HG03469 (cell line): ENCODE measurements around the gene STUM.
A peak's percentile ranks its signal among the peaks of the same experiment; 100 is the strongest.

Source experiments
- ATAC-seq: cut with Tn5 transposase; IDR thresholded peaks from one replicate; pipeline ENCODE4 v1.9.1; 2021; ENCODE audit warnings: mild to moderate bottlenecking, moderate library complexity, moderate number of reproducible peaks; ENCODE audit not compliant: unreplicated experiment

STUM gene

DNA sequence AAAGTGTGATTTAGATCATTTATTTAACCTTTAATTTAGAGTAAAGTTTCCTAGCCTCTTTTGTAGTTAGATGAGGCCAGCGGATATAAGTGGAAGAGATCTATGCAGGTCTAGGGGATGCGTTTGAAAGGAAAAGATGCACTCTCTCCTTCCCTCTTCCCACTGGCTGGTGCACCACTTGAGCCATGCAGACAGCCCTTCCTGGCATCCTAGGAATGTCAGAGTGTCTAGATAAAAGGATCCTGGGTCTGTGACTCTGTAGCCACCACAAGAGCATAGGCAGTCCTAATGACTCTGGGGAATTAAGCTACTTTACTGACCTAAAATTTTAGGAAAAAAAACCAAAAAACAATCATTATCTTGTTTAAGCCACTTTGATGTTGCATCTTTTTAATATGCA, 16.0 kb upstream of the STUM start:
- ATAC-seq, result no peak

- ATAC-seq, result no peak
Measured at GRCh38 chr1:226533220-226533619, 15.3 kb upstream of the STUM start.

GRCh38 chr1:226534098-226534497, 14.5 kb upstream of the STUM start:
- ATAC-seq, result no peak

GRCh38 chr1:226534645-226535044, 13.9 kb upstream of the STUM start:
- ATAC-seq, result no peak

DNA sequence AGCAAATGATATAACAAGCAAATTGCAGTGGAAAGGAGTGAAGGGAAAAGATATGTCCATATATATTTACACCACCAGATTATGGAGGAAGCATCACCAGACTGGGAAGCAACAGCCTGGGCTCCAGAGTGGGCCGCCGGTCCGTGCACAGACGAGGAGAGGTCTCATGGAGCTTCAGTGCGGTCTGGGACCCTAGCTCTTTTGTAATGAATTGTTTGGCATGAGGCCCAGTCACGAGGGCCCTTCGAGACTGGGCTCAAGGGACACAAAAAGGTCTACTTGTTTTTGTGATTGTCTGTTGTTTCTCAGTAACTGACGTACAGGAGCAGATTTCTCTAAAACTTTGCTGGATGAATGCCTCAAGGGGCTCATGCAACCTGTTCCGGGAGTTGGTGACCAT, 12.9 kb upstream of the STUM start:
- no peak for ATAC-seq

DNA sequence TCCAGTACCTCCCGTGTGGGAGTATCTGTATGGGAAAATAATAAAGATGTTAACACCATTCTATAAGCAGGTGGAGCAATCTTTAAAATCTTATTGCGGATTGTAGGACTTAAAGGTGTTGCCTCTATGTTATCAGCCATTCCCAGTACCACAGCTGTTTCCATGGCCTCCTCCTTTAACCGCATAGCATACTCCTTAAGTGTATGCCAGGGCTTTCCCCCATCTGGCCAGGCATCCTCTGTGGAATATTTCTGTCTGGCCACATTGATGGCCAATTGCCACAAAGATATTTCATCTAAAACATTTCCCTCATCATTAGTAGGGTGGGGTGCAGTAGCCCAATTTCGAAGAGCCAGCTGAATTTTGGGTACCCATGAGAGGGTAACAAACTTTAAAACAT, 7.3 kb upstream of the STUM start:
- ATAC-seq, result no peak

GRCh38 chr1:226541631-226542622, 6.6 kb upstream of the STUM start:
- ATAC-seq, result no peak

DNA sequence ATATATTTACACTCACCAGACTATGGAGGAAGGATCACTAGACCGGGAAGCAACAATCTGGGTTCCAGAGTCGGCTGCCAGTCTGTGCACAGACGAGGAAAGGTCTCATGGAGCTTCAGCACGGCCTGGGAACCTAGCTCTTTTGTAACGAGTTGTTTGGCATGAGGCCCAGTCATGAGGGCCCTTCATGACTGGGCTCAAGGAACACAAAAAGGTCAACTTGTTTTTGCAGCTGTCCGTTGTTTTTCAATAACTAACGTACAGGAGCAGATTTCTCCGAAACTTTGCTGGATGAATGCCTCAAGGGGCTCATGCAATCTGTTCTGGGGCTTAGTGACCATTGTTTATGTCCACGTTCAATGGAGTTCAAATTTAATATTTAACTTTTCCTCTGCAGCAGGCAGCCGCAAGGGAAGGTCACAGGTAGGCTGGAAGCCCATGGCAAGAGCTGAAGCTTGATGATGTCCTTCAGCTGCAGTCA, 5.9 kb upstream of the STUM start:
- ATAC-seq, result no peak

- ATAC-seq, result no peak
Measured at GRCh38 chr1:226545836-226546596, 2.5 kb upstream of the STUM start.

DNA sequence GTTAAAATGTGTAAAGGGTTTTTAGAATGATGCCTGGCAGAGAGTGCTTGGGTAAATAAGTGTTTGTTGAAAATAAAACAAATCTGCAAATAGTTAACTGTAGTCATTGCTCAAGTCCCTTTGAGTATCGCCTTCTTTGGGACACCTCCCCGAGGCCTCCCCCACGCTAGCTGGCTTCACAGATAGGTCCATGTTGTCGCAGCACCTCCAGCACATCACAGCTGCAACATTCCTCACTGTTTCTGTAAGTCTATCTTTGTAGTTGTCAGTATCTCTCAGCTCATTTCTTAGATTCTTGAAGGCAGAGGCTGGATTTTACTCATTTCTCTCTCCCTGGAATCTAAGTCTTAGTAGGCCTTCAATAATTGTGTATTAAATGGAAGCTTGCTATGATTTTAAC, 1.6 kb upstream of the STUM start:
- no peak for ATAC-seq

- ATAC-seq, result no peak
Measured at GRCh38 chr1:226547754-226548191, 791 bp upstream of the STUM start.

DNA sequence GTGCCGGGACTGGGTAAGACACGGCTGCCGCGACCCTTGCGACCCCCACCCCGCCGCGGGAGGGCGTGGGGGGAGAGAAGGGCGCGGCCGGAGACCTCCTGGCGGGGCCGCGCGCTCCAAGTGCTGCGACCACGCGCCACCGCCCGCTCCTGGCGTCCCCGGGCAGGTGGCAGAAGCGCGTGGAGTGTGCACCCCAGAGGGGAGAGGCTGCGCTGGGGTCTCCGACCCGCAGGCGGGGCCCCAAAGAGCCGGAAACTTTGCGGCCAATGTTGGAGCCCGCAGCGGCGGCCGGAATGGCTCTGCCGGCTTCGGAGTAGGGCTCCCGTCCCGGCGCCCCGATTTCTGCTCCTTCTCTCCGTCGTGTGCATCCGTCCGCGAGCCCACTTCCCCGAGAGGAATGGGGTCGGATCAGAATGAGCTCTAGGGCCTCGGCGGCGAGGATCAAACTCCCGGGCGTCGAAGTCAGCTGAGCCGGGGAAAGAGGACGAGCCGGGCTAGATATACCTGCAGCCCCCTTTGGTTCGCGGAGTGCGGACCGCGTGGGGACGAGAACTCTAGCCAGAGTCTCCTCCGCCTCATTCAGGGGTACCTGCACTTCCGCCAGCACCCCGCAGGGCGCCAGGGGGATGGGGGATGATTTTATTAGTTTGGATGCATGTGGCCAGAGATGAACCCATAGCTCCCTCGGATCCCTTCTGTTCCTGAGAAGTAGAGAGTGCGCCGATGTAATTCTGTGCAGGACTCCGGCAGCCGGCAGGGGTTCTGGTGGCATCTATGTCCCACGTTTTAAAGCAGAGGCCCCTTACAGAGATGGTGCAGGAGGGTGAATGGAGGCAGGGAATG, 751 bp downstream of the STUM start:
- no peak for ATAC-seq

GRCh38 chr1:226549937-226550671, 1.5 kb downstream of the STUM start:
- peak; percentile 35 for ATAC-seq

DNA sequence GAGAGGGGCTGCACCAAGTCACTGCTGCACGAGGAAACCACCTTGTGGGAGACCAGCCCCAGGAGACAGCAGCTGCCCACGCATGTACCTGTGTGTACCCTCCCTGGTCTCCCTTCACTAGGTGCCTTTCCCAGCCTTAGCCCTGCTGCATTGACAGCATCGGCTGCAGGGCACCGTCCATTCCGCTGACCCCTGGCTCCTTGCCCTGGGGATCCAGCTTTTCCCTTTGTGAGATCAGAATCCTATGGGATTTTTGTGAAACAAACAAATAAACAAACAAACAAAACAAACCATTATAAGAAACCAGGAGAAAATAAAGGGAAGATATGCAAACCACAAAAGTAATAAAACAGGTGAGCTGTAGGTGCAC, 2.1 kb downstream of the STUM start:
- no peak for ATAC-seq

- ATAC-seq, result no peak
Measured at GRCh38 chr1:226551299-226551698, 2.7 kb downstream of the STUM start.

GRCh38 chr1:226552061-226552460, 3.5 kb downstream of the STUM start:
- ATAC-seq, result no peak

- no peak for ATAC-seq
Measured at GRCh38 chr1:226553266-226553923, 4.8 kb downstream of the STUM start.

DNA sequence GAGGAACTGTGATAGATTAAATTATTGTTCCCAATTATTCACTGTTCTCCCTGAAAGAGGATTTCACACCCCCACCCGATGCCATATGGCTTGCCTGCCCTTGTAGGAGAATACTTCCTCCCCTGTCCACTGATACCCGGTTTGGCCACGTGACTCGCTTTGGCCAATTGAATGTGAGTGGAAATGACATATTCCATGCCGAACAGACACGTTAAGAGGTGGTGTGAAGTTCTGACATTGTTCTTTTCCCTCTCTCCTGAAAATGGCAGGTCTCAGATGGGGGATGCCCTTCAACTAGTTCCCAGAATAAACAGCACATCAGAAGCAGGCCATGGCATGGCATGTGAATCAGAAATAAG, 5.3 kb downstream of the STUM start:
- ATAC-seq, result no peak

GRCh38 chr1:226555092-226555491, 6.5 kb downstream of the STUM start:
- no peak for ATAC-seq

- no peak for ATAC-seq
Measured at GRCh38 chr1:226557424-226557823, 8.9 kb downstream of the STUM start.
